ENCODE results near the gene GSTT2B. TPM values are rescaled to one million over a fixed set of nuclear protein-coding genes. Genes with fewer than 3 reads are reported as not detected.
"Not testable (repeated sequence)": the region's sequence is repeated elsewhere in the genome, so short reads cannot be mapped to it uniquely, and the experiment has no call there.

The GSTT2B gene
- total RNA-seq, 1 donor from 2014 or later, result 21.1 TPM

DNA sequence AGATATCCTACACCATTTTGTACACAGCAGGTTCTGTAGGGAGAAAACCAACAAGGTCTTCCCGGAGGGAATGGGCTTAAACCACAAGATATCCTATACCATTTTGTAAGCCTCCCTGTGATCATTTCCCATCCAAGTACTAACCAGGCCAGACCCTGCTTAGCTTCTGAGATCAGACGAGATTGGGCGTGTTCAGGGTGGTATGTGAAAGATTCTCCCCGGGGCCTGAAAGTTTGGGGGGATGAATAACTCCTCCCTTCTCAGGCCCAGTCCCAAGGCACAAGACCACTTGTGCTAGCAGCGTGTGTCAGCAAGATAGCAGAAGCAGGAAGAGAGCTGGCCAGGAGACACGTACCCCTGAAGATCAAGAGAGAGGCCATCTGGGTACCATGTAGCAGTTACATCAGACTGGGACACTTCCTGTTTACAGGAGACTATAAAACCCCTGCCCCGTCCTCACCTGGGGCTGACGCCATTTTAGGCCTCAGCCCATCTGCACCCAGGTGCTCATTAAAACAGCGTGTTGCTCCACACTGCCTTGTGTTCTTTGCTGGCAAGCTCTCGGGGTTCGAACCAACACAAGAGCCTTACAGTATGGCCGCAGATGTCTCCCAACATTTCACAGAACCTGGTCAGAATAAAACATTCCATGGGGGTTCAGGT lies 49.5 kb downstream of the GSTT2B start:
- DNase-seq (ENCODE audit: low spot score), result no peak
- intact Hi-C loops (cut with DNase I), result loop anchor here (5.0 kb wide), 1 partner anchor 49 kb away; no protein-coding TSS in a partner anchor

DNA sequence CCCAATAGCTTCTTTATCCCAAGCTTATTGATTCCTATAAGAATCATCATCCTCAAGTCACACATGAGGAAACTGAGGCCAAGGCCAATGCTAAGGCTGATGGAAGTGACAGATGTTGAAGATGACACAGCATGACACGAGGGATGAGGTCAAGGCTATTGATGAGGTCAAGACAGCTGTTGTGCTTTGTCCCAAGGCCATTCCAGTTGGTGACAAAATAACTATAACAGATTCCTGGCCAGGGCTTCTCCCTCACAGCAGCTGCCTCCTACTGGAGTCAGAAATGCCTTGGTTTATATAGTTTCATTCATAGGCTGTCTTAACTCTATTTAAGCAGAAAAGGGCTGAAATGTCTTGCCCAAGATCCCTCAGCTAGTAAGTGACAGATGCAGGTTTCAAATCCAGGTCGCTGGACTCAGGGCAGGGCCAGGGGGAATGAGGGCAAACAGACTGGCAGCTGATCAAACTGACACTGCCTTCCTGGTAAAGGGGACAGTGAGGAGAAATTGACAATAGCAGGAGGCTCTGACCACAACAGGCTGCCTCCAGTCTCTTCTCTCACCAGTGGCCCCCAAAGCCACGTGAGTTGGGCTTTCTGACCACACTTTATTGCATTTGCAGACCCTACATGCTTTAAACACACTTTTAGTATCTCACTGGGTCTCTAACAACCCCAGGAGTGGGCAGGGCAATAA lies 50.4 kb downstream of the GSTT2B start:
- no peak for DNase-seq (ENCODE audit: low spot score)
- intact Hi-C loops (cut with DNase I), result loop anchor here (5.0 kb wide), 1 partner anchor 48 kb away; no protein-coding TSS in a partner anchor

DNA sequence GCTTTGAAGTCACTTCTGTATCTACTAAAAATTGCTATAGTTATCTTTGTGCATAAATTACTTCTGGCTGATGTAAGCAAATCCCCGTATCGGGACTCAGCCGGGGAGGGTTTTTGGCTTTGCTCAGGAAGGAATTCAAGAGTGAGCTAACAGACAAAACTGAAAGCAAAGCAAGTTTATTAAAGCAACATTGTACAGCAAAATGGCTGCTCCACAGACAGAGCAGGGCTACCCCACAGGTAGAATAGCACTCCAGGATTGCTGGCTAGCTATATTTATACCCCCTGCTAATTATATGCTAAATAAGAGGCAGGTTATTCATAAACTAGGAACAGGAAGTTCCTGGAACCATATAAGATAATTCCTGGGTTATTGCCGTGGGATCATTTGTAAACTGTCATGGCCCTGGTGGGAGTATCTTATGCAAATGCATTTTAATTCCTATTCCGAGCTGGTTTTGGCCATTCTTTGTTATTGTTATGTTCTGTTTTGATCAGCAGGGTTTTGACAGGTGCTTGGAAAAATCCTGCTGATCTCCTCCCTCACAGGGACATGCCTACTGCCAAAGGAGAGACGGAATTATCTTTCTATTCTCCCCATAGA lies 51.6 kb downstream of the GSTT2B start:
- intact Hi-C loops (cut with DNase I), result no loop called here
- DNase-seq (ENCODE audit: low spot score), result no peak

DNA sequence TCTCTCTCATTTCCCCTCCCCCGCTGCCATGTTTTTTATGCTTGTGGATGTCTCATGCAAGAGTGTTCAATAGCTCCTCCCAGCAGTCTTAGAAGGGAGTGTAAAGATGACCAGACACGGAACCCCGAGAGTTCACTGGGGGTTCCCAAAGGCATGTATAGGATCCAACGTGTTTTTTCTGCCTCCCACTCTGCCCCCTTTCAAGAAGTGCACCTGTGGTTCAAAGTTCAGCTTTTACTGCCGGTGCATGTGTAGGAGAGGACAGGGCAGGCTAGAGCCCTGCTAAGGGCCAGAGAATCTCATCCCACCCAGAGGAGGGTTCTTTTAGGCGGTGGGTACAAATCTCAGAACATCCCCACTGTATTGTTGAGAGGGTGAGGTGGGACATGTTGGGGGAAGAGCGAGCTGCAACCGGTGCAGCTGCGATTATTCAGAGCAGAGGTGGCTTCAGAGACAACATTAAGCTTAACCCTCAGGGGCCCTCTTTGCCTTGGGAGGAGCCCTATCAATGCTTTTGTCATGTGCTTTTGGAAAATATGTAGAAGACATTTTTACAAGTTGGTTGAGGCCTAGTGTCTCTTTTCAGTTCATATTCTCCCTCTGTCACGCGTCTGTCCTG lies 52.3 kb downstream of the GSTT2B start:
- intact Hi-C loops (cut with DNase I), result no loop called here
- DNase-seq (ENCODE audit: low spot score), result no peak

DNA sequence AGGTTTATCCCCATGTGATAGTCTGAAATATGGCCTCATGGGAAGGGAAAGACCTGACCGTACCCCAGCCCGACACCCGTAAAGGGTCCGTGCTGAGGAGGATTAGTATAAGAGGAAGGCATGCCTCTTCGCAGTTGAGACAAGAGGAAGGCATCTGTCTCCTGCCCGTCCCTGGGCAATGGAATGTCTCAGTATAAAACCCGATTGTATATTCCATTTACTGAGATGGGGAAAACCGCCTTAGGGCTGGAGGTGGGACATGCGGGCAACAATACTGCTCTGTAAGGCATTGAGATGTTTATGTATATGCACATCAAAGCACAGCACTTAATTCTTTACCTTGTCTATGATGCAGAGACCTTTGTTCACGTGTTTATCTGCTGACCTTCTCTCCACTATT lies 53.6 kb downstream of the GSTT2B start:
- DNase-seq (ENCODE audit: low spot score); intact Hi-C loops (cut with DNase I): not testable (repeated sequence)

Other genes starting within 250 kb of the GSTT2B start
- 3.0 TPM for gene ZNF70, start 210.1 kb downstream of the GSTT2B start, total RNA-seq
- 2.1 TPM for gene VPREB3, start 206.8 kb downstream of the GSTT2B start, total RNA-seq
- not detected for gene C22orf15, start 198.2 kb downstream of the GSTT2B start, total RNA-seq
- 1,008 TPM for gene CHCHD10, start 193.2 kb downstream of the GSTT2B start, total RNA-seq
- gene MMP11, start 188.3 kb downstream of the GSTT2B start, total RNA-seq, result 6.2 TPM
- 50.4 TPM for gene SMARCB1, start 174.2 kb downstream of the GSTT2B start, total RNA-seq
- gene DERL3, start 122.2 kb downstream of the GSTT2B start, total RNA-seq, result 2.2 TPM
- gene SLC2A11, start 103.3 kb downstream of the GSTT2B start, total RNA-seq, result 19.7 TPM
- gene MIF, start 66.8 kb downstream of the GSTT2B start, total RNA-seq, result 317 TPM
- 3.5 TPM for gene DDTL, start 5.7 kb upstream of the GSTT2B start, total RNA-seq
- 128 TPM for gene DDT, start 13.2 kb upstream of the GSTT2B start, total RNA-seq
- gene GSTT2, start 18.9 kb upstream of the GSTT2B start, total RNA-seq, result 0.43 TPM
- gene GSTT4, start 44.3 kb upstream of the GSTT2B start, total RNA-seq, result not detected
- 38.0 TPM for gene CABIN1, start 50.1 kb upstream of the GSTT2B start, total RNA-seq
- 3.1 TPM for gene SUSD2, start 220.3 kb upstream of the GSTT2B start, total RNA-seq